DMS 273 (cell line): ENCODE measurements around the gene AXIN1.
"Not testable (repeated sequence)": the region's sequence is repeated elsewhere in the genome, so short reads cannot be mapped to it uniquely, and the experiment has no call there.

Experiments used
- DNase-seq: peaks from one replicate; lab custom pipeline; 2025; ENCODE audit not compliant: unreplicated experiment; lab: John Stamatoyannopoulos, UW

AXIN1 gene

DNA sequence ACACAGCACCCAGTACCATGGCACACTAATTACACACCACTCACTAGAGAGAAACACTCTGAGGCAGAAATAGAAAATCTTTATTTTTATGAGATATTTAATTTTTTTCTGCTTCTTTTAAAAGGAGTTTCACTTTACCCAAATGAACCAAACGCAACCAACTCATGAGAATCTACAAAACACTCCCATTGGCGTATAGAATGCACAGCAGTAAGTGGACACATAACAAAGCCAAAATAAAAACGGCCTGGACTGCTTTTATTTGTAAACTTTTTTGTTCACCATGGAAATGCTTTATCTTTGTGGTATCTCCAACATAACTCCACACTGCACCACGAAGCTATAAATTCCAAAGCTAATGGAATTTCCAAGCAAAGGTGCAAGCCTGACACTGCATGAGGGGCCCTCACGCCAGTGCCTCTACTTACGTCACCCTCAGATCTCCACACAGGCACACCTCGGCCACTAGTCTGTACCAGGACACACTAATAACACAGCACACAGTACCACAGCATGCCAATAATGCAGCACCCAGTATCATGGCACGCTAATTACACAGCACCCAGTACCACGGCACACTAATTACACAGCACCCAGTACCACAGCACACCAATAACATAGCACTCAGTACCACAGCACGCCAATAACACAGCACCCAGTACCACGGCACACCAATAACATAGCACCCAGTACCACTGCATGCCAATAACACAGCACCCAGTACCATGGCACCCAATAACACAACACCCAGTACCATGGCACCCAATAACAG lies 17.5 kb downstream of the AXIN1 start:
- not testable (repeated sequence) for DNase-seq

DNA sequence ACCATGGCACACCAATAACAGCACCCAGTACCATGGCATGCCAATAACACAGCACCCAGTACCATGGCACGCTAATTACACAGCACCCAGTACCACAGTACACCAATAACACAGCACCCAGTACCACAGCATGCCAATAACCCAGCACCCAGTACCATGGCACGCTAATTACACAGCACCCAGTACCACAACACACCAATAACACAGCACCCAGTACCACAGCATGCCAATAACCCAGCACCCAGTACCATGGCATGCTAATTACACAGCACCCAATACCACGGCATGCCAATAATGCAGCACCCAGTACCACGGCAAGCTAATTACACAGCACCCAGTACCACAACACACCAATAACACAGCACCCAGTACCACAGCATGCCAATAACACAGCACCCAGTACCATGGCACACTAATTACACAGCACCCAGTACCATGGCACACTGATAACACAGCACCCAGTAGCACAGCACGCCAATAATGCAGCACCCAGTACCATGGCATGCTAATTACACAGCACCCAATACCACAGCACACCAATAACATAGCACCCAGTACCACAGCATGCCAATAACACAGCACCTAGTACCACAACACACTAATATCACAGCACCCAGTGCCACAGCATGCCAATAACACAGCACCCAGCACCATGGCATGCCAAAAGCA lies 18.2 kb downstream of the AXIN1 start:
- DNase-seq: not testable (repeated sequence)

DNA sequence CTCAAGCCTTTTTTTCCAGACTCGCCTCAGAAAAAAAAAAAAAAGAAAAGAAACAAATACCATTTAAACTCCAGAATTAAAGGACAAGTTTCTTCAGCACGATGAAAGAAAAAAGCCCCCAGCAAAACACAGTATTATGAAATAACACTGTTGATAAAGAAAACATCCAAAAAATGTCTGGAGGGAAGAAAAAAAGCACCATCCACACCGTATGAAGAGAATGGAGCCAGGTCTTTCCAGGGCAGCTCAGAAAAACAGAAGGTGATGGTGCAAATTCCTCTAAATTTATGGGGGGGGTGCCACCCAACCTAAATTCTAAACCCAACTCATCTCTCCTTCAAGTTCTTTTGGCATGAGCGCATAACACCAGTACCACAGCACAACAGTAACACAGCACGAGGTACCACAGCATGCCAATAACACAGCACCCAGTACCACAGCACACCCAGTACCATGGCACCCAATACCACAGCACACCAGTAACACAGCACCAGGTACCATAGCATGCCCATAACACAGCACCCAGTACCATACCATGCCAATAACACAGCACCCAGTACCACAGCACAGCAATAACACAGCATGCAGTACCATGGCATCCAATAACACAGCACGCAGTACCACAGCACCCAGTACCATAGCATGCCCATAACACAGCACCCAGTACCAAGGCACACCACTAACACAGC lies 19.0 kb downstream of the AXIN1 start:
- no peak for DNase-seq

DNA sequence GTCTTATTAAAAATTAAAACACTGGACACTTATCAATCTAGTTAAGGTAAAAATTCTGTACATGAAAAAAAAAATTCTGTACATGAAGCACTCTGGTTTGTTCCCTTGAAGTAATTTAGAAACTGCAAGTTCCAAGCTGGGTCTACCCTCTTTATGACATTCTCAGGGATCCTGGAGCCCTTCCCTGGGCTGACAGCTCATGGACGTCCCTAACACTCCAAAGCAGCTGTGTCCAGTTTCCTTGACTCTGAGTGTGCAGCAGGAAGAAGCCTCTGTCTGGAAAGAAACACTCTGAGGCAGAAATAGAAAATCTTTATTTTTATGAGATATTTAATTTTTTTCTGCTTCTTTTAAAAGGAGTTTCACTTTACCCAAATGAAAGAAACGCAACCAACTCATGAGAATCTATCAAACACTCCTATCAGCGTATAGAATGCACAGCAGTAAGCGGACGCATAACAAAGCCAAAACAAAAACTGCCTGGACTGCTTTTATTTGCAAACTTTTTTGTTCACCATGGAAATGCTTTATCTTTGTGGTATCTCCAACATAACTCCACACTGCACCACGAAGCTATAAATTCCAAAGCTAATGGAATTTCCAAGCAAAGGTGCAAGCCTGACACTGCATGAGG lies 21.2 kb downstream of the AXIN1 start:
- not testable (repeated sequence) for DNase-seq

DNA sequence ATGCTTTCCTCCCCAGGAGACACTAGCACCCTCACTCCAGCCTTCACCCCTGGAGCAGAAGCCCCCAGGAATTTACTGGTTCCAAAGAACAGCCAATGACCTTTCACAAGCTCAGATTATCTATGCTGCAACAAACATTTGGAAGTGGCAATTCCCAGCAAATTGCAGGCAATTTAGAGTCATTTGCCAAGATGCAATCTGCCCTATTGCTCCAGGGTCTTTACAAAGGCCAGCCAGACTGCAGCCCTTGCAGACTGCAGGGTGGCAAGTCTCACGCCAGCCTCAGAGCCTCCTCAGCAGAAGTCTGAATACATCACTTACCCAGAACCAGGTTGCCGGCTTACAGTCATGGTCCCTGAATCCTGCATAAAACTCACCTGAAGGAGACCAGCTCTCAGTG lies 21.8 kb downstream of the AXIN1 start:
- no peak for DNase-seq

DNA sequence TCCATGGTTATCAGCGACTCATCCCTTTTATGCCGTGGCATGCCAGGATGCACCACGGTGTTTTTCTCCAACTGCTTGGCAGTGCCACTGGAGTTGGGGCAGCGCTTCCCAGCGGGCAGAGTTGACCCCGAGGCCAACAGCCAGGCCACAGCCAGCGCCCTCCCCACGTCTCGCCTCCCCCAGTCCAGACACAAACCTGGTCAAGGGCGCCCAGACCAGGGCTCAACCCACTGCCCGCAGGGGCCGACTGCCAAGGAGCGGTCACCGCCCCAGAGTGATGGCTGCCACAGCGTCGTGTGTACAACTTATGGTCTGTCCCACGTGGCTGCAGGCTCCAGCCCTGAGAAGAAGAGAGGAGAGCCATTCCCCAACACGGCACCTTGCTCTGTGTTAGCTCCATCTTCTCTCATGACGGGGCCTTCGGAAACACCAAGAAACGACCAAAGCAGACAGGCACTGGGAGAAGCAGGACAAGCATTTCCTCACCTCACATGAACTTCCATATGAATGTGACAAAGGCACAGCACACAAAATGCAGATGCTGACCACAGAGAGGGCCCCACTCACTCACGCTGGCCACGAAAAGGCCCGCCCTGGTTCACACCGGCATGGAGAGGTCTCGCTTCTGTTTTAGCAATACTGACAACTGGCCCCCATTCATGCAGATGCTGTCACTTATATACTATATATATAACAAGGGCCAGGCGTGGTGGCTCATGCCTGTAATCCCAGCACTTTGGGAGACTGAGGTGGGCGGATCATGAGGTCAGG lies 27.0 kb downstream of the AXIN1 start:
- no peak for DNase-seq

DNA sequence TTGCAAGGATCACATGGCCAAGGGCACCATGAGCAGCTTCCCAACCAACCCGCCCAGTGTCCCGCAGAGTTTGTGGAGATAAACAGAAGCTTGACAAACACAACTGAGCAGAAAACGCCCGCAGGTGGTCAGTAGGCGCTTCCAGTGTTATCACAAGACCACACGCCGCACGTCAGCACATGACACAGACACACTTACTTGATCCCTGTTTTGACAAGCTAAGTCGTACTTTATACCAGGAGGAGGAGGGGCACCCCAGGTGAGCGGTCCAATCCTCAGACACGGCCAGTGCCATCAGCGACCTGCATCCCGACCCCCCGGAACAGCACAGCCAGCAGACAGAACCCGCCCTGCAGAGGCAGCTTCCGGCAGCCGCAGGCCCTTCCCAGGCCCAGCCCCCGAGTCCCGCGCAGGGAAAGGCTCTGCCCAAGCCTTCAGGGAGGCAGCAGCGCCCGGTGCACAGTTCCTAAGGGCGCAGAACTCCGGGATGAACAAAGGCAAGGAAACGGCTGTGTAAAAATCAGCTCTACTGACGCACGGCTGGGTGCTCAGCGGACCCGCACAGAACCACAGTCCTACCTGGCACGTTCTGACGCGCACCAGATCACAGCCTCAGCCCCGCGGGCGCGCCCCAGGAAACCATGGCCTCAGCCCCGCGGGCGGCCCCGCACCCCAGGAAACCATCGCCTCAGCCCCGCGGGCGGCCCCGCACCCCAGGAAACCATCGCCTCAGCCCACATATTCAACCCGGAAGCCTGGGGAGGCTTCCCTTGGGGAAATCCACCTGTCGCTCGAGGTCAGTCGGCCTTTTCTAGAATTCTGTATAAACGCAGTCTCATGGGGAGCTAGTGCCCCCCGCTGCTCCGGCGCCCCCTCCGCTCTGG lies 27.8 kb downstream of the AXIN1 start:
- no peak for DNase-seq

DNA sequence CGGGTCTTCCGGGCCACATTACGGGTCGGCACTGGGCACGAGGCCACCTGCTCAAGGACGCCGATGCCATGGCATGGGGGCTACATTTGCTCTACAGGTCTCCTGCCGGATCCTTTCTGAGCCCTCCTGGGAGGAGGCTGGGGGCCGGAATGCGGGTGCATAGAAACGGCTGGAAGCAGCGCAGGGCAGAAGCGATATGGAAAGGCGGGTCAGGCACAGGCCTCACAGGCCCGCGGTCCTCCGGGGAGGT lies 28.4 kb downstream of the AXIN1 start:
- DNase-seq: no peak

DNA sequence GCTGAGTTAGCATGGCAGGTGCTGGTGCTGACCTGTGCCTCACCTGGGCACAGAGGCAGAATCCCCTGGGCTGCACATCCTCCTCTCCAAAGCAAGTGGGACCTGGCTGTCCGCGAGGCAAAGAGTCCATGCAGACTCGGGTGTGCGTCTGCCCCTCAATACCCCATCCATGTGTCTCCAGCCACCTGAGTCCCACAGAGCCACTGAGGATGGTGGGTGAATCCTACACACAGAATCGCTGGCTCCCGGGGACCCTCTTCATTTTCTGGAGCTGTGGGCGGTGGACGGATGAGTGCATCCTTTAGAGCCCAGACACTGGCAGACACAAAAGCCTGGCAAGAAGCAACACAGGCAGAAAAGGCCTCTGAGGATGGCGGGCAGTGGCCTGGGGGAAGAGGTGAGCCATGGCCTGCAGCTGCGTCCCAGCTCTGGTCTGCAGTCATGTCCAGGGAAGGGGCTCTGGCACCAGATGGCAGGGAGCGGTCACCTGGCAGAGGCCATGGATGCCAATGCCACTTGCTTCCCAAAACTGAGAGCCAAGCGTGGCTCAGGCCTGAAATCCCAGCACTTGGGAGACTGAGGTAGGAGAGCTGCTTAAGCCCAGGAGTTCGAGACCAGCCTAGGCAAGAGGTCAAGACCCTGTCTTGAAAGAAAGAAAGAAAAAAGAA lies 29.9 kb downstream of the AXIN1 start:
- no peak for DNase-seq

DNA sequence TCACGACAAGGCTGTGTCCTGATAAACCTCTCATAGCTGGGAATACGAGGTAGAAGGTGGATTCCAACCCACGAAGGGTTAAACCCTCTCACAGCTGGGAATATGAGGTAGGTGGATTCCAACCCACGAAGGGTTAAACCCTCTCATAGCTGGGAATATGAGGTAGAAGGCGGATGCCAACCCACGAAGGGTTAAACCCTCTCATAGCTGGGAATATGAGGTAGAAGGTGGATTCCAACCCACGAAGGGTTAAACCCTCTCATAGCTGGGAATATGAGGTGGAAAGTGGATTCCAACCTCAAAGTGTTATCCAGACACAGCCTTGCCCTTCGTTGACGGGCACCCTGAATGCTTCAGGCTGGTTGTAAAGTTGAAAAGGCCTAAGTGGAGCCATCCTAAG lies 31.0 kb downstream of the AXIN1 start:
- no peak for DNase-seq

DNA sequence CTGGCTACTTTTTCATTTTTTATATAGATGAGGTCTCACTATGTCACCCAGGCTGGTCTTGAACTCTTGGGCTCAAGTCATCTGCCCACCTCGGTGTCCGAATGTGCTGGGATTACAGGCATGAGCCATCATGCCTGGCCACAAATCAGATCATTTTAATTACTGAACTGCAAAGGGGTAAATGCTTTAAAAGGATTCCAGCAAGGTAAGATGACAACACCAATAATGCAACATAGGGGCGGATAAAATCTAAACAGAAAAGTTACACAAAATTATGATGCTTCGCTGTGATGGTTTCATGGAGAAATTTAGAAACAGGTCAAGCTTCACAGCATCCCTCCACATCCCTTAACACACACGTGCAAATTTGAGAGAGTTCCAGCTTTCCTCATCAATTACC lies 32.3 kb downstream of the AXIN1 start:
- DNase-seq: no peak

DNA sequence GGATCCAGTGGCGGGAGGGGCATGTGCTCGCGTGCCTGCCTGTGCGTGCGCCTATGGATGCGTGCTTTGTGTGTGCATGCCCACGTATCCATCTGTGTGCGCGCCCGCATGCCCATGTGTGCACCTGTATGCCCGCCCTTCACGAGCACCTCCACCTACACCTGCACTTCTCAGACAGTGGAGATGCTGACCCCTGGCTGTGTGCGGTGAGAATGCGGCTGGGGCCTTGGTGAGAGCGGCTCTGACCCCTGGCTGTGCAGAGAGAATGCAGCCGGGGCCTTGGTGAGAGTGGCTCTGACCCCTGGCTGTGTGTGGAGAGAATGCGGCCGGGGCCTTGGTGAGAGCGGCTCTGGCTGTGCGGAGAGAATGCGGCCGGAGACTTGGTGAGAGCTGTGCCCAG lies 33.9 kb downstream of the AXIN1 start:
- DNase-seq: no peak

DNA sequence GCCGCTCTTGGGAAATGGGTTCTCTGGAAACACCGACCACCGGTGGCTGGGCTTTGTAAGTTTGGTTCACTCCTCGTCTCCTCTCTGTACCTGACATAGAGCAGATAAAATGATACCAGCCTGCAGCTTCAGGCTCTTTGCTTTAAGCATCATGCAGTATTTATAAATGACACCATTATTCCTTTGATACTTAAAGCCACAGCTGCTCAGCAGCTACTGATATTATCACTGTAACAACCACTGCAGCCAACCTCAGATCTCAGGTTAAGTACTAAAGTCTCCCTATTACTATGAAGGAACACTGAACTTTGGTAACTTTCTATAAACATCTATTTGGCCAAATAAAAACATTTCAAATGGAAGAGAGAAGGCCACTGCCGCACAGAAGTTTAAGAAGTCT lies 34.9 kb downstream of the AXIN1 start:
- no peak for DNase-seq

DNA sequence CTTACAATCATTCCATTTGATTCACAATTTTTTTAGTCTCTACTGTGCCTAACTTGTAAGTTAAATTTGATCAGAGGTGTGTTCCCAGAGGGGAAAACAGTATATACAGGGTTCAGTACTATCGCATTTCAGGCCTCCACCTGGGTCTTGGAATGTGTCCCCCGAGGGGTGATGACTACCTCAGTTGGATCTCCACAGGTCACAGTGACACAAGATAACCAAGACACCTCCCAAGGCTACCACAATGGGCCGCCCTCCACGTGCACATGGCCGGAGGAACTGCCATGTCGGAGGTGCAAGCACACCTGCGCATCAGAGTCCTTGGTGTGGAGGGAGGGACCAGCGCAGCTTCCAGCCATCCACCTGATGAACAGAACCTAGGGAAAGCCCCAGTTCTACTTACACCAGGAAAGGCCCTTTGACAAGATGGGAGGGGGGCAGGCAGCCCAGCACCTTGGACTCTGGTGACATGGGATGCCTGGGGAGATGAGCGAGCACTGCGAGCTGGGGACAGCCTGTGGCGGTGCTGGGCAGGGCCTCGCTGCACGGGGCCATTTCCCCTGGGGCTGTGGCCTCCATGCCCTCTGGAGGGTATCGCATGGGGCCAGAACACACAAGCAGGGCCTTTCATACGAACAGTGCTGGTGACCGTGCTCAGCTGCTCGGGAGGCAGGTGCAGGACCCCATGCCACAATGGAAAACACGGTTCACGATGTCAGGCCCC lies 35.6 kb downstream of the AXIN1 start:
- DNase-seq: no peak

DNA sequence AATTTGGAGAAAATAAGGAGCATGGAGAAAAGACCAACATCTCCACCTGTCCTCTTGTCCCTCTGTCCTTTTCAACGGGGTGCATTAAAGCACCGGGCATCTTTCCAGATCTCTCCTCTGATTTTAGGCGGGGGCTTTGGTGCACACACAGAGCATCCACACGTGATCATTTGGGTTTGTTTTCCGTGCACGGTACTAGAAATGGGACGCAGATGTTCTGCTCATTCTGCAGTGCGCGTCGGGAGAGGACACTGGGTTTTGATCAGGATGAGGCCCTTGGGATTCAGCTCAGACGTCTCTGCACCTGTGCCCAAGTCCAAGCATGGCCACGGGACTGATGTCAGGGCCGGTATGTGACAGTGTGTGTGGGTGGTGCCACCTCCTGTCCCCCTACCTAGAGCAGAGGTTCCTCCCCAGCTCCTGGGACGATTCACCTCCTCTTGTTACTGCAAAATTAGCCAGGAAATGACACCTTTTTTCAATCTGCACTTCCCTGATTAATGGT lies 37.7 kb downstream of the AXIN1 start:
- DNase-seq: no peak

DNA sequence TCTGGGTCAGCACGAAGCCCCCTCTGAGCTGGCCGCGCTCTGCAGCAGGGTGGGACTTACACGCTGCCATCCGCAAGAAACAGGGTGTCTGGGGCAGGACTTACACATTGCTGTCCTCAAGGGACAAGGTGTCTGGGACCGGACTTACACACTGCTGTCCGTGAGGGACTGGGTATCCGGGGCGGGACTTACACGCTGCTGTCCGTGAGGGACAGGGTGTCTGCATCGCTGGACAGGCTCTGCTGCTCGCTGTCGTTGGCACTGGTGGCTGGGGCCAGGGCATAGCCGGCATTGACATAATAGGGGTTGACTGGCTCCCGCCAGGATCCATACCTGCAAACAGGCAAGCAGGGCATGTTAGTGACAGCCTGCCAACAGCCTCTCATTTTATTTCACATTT lies 38.2 kb downstream of the AXIN1 start:
- no peak for DNase-seq

DNA sequence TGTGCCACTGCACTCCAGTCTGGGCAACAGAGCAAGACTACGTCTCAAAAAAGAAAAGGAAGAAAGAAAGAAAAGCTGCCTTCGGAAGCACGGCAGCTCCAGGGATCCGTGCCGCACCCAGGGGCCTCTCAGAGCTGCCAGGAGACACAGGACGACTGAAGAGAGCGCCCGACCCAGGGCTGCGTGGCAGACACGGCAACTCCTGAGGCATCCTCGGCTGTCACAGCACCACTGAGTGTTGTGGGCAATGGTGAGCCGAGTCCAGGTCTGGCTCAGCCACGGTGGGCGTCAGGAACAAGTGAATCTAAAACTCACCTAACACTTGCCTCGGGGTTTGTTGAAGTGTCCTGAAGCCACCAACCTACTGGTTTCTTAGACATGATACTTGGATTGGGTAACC lies 40.8 kb downstream of the AXIN1 start:
- no peak for DNase-seq

DNA sequence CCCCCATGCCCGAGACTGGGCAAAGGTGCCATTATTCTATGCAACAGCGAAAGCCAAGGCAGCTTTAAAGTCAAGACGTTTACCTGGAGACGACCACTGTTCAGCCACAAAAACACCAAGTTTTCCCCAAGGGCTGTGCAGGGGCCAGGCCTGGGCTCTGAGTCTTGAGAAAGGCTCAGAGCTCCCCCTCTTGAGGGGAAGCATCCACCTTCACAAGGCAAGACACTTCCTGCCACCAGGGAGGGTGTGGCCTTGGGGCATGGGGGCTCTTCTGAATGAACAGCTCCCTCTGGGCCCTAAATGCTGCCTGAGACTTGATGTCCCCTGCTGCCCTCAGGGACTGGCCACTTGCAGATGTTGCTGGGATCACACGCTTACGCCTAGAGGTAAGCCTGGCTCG lies 43.0 kb downstream of the AXIN1 start:
- no peak for DNase-seq
